ENCODE results near the gene LCP2.

The LCP2 gene

GRCh38 chr5:170302653-170303501 is 5.3 kb upstream of the LCP2 start:
- Histone ChIP-seq H3K4me3 (ENCODE audit: low read depth, low read length) (no peak overlapping the region), H3K9me3 (no peaks in the 10 kb centered on the region), H3K36me3 (no peaks in the 10 kb centered on the region), H3K27me3 (no peaks in the 10 kb centered on the region), H3K4me1 (no peaks in the 10 kb centered on the region)
- no peak for DNase-seq
- TF ChIP-seq, protein P1, sequence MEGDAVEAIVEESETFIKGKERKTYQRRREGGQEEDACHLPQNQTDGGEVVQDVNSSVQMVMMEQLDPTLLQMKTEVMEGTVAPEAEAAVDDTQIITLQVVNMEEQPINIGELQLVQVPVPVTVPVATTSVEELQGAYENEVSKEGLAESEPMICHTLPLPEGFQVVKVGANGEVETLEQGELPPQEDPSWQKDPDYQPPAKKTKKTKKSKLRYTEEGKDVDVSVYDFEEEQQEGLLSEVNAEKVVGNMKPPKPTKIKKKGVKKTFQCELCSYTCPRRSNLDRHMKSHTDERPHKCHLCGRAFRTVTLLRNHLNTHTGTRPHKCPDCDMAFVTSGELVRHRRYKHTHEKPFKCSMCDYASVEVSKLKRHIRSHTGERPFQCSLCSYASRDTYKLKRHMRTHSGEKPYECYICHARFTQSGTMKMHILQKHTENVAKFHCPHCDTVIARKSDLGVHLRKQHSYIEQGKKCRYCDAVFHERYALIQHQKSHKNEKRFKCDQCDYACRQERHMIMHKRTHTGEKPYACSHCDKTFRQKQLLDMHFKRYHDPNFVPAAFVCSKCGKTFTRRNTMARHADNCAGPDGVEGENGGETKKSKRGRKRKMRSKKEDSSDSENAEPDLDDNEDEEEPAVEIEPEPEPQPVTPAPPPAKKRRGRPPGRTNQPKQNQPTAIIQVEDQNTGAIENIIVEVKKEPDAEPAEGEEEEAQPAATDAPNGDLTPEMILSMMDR (IDR thresholded peaks at IDR 0.05; ENCODE audit: low read depth, low read length), result no peak

GRCh38 chr5:170301981-170302652 is 4.5 kb upstream of the LCP2 start:
- TF ChIP-seq, protein P1 (IDR thresholded peaks at IDR 0.05; ENCODE audit: low read depth, low read length), result no peak
- Histone ChIP-seq H3K36me3 (no peaks in the 10 kb centered on the region), H3K4me3 (ENCODE audit: low read depth, low read length) (no peak overlapping the region), H3K9me3 (no peaks in the 10 kb centered on the region), H3K4me1 (no peaks in the 10 kb centered on the region), H3K27me3 (no peaks in the 10 kb centered on the region)
- DNase-seq, result no peak

GRCh38 chr5:170301149-170301548 is 3.6 kb upstream of the LCP2 start:
- DNase-seq, result no peak
- no peaks in the 10 kb centered on the region for H3K9me3 ChIP-seq
- H3K4me1 ChIP-seq, result no peaks in the 10 kb centered on the region

DNA sequence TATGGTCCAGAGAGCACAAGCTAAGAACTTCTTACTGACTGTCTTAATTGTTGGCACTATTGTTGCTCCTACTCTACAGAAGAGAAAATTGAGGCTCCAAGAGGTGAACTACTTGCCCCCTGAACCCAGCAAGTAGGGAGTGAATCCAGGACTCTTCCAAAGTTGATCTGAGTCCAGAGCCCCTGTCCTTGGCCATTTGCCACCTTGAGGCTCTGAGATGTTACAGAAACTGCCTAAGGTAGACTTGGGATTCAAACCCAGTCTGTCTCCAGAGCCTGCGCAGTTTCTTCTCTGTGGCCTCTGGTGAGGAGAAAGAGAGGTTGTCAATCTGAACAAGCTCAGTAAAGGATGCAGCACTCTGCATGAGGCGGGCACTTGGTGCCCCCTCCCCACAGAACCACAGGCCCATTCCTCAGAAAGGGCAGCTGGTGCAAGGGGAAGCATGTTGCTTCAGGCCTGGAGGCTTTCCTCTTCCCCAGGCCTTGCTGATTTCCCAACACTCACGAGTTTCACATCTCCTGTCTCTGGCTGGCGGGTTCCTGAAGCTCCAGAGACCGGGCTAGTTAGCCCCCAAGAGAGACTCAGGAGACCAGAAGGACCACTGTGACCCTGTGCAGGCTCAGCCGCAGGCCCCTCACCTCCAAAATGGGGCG is 2.9 kb upstream of the LCP2 start:
- Histone ChIP-seq H3K4me3 (ENCODE audit: low read depth, low read length) (no peak overlapping the region), H3K36me3 (no peaks in the 10 kb centered on the region), H3K4me1 (no peaks in the 10 kb centered on the region), H3K9me3 (no peaks in the 10 kb centered on the region), H3K27me3 (no peaks in the 10 kb centered on the region)
- DNase-seq, result no peak
- TF ChIP-seq, protein P1 (IDR thresholded peaks at IDR 0.05; ENCODE audit: low read depth, low read length), result no peak

More at GRCh38 chr5:170301149-170301548, 3.6 kb upstream of the LCP2 start:
- Histone ChIP-seq H3K36me3 (no peaks in the 10 kb centered on the region), H3K27me3 (no peaks in the 10 kb centered on the region), H3K4me3 (ENCODE audit: low read depth, low read length) (no peak overlapping the region)
- TF ChIP-seq, protein P1 (IDR thresholded peaks at IDR 0.05; ENCODE audit: low read depth, low read length), result no peak

DNA sequence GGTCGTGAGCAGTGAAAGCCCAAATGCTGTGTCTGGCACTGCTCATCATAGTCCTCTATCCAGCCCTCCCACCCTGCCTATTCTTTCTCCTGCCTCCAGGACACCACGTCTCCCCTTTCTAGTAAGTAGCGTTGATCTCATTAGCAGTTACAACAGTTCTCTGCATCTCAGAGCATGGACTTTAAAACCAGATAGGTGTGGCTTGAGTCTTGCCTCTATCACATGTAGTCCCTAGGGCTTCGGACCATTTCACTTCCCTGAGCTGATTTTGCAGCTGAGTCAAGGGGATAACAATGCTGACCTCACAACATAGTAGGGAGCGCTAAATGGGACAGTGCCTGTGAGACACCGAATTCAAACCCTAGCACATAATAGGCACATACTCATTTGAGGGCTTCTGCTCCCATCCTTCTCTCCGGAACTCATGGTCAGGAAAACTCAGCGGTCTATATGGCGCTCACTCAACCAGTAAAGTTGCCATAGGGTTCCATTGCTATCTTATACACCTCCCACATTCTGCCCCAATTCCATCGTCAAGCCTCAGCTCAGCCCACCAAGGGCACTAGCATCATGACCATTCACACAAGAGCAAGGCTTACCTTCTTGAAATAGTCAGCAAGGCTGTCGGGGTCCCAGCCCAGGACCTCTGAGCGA is 515 bp downstream of the LCP2 start:
- Histone ChIP-seq H3K4me3 (ENCODE audit: low read depth, low read length) (no peak overlapping the region), H3K36me3 (no peaks in the 10 kb centered on the region), H3K9me3 (no peaks in the 10 kb centered on the region), H3K4me1 (no peaks in the 10 kb centered on the region), H3K27me3 (peaks cover 5% of the 10 kb centered on the region; the same call in 1 of the 2 replicates)
- DNase-seq, result no peak
- TF ChIP-seq, protein P1 (IDR thresholded peaks at IDR 0.05; ENCODE audit: low read depth, low read length), result no peak
